ENCODE measurements around the gene ATF2. TPM values are rescaled to one million over a fixed set of nuclear protein-coding genes. Genes with fewer than 3 reads are reported as not detected.

Gene ATF2
- total and polyA plus RNA-seq, 2 of the 8 experiments (the other 6 are each of a cell fraction or from before 2014, with no cell fraction given): 31.2 to 46.5 TPM

GRCh38 chr2:175027755-175028154 is 140.2 kb downstream of the ATF2 start (continued):
- TF ChIP-seq, protein P1, sequence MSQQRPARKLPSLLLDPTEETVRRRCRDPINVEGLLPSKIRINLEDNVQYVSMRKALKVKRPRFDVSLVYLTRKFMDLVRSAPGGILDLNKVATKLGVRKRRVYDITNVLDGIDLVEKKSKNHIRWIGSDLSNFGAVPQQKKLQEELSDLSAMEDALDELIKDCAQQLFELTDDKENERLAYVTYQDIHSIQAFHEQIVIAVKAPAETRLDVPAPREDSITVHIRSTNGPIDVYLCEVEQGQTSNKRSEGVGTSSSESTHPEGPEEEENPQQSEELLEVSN (IDR thresholded peaks at IDR 0.05): no peak
